Parathyroid adenoma (tissue), 2 donors: Measurements from ENCODE around the gene SGIP1.
A peak's percentile ranks its signal among the peaks of the same experiment; 100 is the strongest.

Source experiments
- H2AFZ ChIP-seq: fragments of 300-600 bp; sonication (generic); one replicate; pipeline ENCODE4 v1.7.0; 2017; ENCODE audit warnings: antibody characterized with exemption, mild to moderate bottlenecking
- H3K27ac ChIP-seq: fragments of 300-600 bp; sonication (generic); one replicate; pipeline ENCODE4 v1.7.0; 2017
- H3K27me3 ChIP-seq: fragments of 300-600 bp; sonication (generic); one replicate; pipeline ENCODE4 v1.7.0; 2017; ENCODE audit warnings: low read length; ENCODE audit not compliant: control insufficient read depth, insufficient read depth
- H3K36me3 ChIP-seq: fragments of 300-600 bp; sonication (generic); one replicate; pipeline ENCODE4 v1.7.0; 2017; ENCODE audit warnings: low read length; ENCODE audit not compliant: control insufficient read depth, insufficient read depth
- H3K4me1 ChIP-seq: fragments of 300-600 bp; sonication (generic); one replicate; pipeline ENCODE4 v1.7.0; 2017; ENCODE audit warnings: control low read depth
- H3K4me2 ChIP-seq: fragments of 300-600 bp; sonication (generic); one replicate; pipeline ENCODE4 v1.7.0; 2017; ENCODE audit warnings: low read length
- H3K4me3 ChIP-seq: fragments of 300-600 bp; sonication (generic); one replicate; pipeline ENCODE4 v1.7.0; 2017; ENCODE audit warnings: low read depth, low read length
- H3K79me2 ChIP-seq: fragments of 300-600 bp; sonication (generic); one replicate; pipeline ENCODE4 v1.7.0; 2017; ENCODE audit warnings: control low read depth
- H3K9ac ChIP-seq: fragments of 300-600 bp; sonication (generic); one replicate; pipeline ENCODE4 v1.7.0; 2017; ENCODE audit warnings: mild to moderate bottlenecking
- H3K9me3 ChIP-seq: fragments of 300-600 bp; sonication (generic); one replicate; pipeline ENCODE4 v1.7.0; 2017; ENCODE audit warnings: low read length; ENCODE audit not compliant: control insufficient read depth
- CTCF ChIP-seq: fragments of 300-600 bp; sonication (generic); IDR thresholded peaks from one replicate; pipeline ENCODE4 v1.7.0; 2017; ENCODE audit warnings: antibody characterized with exemption, mild to moderate bottlenecking
- donor health status: primary hyperparathyroidism.

Gene SGIP1

GRCh38 chr1:66563094-66563800 lies 29.3 kb downstream of the SGIP1 start:
- Histone ChIP-seq H3K9ac (no peak overlapping the region), H3K36me3 (no peaks in the 10 kb centered on the region), H3K4me2 (no peak overlapping the region), H3K4me1 (no peaks in the 10 kb centered on the region), H3K27me3 (no peaks in the 10 kb centered on the region), H3K4me3 (no peak overlapping the region), H3K9me3 (no peaks in the 10 kb centered on the region), H2AFZ (no peak overlapping the region), H3K27ac (peak overlapping the region; percentile 53), H3K79me2 (no peaks in the 10 kb centered on the region)
- no peak for TF ChIP-seq CTCF

DNA sequence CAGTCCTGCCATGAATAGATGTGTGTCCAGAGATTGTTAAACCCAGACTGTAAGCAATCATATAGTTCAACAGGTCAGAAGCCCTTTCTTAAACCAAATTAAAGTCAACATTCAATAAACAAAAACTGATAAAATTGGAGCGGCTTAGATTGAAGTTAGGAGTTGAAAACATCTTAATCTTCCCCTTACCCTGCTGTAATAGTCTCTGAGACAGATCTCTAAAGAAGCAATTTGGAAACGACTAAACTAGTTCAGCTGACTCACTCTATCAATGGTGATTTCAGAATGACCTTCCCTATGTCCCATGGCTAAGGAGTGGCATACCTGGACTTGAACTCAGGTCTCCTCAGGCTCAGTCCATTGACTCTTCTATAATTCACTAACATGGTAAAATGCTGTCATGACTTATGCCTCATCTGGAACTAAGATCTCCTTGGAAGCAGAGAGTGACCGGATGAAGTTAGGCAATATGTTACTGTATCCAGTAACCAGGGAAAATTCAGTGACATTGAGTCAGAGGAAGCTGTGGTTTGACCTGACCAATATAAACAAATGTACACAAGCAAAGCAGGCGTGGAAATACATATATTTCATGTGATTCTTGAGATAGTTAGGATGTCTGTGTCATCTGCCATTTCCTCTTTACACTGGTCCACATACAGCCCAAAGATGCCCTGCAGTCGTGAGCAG lies 30.1 kb downstream of the SGIP1 start:
- no peak for TF ChIP-seq CTCF
- Histone ChIP-seq H3K4me3 (no peak overlapping the region), H3K27me3 (no peaks in the 10 kb centered on the region), H3K36me3 (no peaks in the 10 kb centered on the region), H3K27ac (peak overlapping the region; percentile 53), H3K4me1 (no peaks in the 10 kb centered on the region), H3K9ac (no peak overlapping the region), H3K9me3 (no peaks in the 10 kb centered on the region), H2AFZ (no peak overlapping the region), H3K79me2 (no peaks in the 10 kb centered on the region), H3K4me2 (no peak overlapping the region)

- H3K9me3 ChIP-seq, result no peaks in the 10 kb centered on the region
- no peaks in the 10 kb centered on the region for H3K4me1 ChIP-seq
- no peaks in the 10 kb centered on the region for H3K27me3 ChIP-seq
- H3K27ac ChIP-seq, result no peak overlapping the region
- H3K9ac ChIP-seq, result no peak overlapping the region
- no peak for TF ChIP-seq CTCF
- H3K4me3 ChIP-seq, result no peak overlapping the region
- no peaks in the 10 kb centered on the region for H3K79me2 ChIP-seq
- H3K36me3 ChIP-seq, result no peaks in the 10 kb centered on the region
- no peak overlapping the region for H2AFZ ChIP-seq
- H3K4me2 ChIP-seq, result no peak overlapping the region
These were observed 36.2 kb downstream of the SGIP1 start for GRCh38 chr1:66570196-66570595.

DNA sequence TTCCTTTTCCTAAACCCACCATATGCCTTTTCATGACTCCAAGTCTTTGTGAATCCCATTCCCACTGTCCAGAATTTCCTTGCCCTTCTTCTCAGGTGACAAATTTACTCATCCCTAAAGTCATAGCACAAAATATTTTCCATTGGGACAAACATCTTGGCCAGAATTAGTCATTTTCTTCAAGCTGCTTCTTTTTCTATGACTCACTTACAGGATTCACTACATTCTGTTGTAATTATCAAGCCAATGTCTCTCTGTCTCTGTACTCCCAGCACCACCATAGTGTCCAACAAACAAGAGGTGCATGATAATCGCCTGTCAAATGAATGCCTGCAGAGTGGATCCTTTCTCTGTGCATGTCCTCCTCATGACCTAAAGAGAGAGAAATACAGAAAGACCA lies 37.8 kb downstream of the SGIP1 start:
- Histone ChIP-seq H3K36me3 (no peaks in the 10 kb centered on the region), H3K9ac (no peak overlapping the region), H2AFZ (no peak overlapping the region), H3K4me3 (no peak overlapping the region), H3K27me3 (no peaks in the 10 kb centered on the region), H3K4me2 (no peak overlapping the region), H3K79me2 (no peaks in the 10 kb centered on the region), H3K27ac (no peak overlapping the region), H3K9me3 (no peaks in the 10 kb centered on the region), H3K4me1 (no peaks in the 10 kb centered on the region)
- no peak for TF ChIP-seq CTCF
